ENCODE data around the gene CDK5RAP2.

- no peak for TF ChIP-seq POLR2A (IDR thresholded peaks at IDR 0.05)
- TF ChIP-seq CTCF (IDR thresholded peaks at IDR 0.05): no peak
These were observed 205.2 kb downstream of the CDK5RAP2 start for GRCh38 chr9:120374817-120375216.
